GM12801 (cell line): ENCODE results near the gene KCND2.

Source experiments
- TF ChIP-seq, protein P1 (sequence below): IDR thresholded peaks from one replicate; pipeline ENCODE4 v1.5.1; 2011; ENCODE audit warnings: control low read depth; ENCODE audit not compliant: insufficient read length; ENCODE audit errors: extremely low read depth

KCND2 gene

DNA sequence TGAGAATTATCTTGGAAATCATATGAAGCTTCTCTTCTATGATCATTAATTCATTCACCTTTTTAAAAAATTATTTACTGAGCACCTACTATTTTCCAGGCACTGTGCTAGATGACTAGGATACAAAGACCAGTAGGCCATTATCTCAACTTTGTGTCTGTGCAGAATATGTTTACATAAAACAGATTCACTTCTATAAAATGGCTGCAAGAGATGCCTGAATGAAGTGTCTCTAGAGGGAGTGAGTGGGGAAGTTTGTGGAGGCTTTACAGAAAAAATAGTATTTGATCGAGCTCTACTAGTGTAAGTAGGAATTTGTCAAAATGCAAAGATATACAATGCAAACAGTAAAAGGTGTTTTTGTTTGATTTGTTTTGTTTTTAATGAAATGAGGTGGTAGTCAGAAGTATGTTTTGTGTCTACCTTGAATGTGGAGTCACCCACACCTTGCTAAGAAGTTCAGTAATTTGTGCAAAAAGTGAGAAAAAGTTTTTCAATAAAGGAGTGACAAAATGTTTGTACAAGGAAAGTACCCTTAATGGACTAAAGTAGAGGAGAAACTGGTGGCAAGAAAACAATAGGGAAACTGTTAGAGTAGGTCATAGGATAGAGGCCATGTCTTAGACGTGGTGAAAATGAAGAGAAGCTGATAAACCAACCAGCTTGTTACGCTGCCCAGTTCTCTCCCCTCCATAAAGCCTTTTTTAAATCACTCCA lies 125.5 kb downstream of the KCND2 start:
- TF ChIP-seq, protein P1, sequence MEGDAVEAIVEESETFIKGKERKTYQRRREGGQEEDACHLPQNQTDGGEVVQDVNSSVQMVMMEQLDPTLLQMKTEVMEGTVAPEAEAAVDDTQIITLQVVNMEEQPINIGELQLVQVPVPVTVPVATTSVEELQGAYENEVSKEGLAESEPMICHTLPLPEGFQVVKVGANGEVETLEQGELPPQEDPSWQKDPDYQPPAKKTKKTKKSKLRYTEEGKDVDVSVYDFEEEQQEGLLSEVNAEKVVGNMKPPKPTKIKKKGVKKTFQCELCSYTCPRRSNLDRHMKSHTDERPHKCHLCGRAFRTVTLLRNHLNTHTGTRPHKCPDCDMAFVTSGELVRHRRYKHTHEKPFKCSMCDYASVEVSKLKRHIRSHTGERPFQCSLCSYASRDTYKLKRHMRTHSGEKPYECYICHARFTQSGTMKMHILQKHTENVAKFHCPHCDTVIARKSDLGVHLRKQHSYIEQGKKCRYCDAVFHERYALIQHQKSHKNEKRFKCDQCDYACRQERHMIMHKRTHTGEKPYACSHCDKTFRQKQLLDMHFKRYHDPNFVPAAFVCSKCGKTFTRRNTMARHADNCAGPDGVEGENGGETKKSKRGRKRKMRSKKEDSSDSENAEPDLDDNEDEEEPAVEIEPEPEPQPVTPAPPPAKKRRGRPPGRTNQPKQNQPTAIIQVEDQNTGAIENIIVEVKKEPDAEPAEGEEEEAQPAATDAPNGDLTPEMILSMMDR, result no peak

DNA sequence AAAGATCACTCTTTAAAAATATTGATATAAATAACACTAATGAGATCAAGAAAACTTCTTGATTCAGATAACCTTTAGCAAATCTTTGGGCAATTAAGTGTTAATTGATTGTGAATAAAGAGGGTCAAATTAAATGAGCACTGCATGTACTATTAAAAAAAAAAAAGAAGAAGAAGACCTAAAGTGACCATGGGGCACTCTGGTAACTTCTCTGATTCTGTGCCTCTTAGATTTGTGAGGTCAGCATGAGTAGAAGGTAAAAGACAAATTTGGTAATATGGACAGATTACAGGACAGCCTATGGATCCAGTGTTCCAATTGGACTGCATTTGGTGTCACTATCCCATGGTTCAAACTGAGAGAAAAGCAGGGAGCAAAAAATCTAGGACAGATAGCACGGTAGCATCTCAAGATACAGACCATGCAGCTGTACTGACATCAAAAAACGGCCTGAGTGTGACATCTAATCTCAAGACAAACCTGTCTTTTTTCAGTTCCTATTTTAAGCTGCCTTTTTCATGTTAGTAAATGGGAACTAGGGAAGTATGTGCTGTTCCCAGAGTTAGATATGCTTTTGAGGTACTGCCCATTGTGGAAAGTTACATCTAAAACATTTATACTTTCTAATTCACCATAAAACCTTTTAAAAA lies 128.0 kb downstream of the KCND2 start:
- TF ChIP-seq, protein P1, result no peak

DNA sequence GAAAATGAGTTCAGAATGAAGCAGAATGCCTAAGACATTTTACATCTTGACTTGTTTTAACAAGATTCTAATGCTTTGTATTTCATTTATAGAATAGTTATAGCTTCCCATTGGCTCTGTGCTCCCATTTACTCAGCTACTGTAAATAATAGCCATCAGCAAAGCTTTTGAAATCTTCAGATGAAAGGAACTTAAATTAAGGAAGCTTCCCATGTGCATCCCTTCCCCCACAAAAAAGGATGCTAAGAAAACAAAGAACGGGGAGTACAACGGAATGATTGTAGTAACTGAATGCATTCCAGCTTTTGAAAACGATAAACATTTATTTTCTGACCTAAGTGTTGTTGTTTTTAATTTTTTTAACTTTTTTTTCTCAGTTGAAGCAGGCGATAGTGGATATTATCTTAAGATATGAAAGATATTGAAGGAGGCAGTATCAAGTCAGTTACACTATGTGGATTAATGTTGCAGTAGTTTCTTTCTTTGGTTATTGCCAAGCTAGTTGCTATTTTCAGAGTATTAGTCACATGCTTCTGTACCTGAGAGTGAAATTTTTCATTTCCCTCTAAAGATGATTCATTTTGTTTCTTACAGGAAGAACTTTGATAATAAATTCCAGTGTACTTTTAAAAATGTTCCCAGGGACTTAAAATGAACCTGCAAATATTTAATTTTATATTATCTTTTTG lies 129.2 kb downstream of the KCND2 start:
- TF ChIP-seq, protein P1, result no peak

DNA sequence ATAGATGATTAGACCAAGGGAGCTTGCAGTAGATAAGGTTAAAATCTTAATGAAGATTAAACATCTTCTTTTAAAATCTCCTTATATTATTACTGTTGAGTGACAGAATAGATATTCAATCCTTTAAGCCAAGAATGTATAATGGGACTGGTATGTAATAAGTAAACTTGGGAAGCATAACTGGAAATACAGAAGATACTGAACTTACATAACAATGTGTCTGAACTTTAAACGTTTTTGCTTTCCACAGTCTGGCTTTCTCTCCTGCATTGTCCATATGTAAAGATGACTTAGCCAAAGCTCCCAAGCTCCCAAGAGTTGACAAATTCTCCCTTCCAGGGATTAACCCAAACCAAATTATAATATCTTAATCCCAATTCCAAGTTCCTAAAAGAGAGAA lies 129.8 kb downstream of the KCND2 start:
- TF ChIP-seq, protein P1, result no peak

DNA sequence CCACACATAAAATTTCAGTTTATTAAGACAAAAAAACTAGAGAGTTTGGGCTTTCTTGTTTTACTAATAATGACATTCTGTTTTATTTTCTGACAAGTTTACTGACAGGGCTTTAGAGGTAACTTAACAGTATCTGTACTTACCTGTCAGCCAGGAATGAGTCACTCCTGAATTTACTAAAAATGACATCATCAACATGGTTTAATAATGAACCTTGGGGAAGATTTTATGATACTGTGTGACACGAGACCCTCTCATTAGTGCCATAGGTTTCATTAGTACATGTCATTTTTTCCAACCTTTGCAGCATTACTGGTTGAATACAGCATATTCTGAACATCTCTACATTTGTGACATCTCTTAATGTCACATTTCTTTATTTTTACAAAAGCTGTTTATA lies 131.1 kb downstream of the KCND2 start:
- TF ChIP-seq, protein P1, result no peak

DNA sequence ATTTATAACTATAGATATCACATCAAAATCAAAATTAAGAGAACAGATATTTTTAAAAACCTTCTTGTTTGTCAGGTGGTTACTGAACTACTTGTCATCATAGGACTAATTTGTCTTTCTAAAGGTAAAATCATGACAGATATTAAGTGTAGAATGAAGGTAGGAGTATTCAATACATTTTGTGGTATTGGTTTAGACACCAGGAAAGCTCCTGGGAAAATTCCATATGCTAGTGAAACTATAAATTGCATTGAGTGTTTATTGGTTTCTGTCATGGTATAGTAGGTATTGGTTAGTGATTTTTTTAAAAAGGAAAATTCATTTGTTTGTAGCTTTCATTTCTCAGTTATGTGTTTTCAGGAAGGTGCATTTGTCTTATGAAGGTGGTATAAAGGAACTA lies 132.7 kb downstream of the KCND2 start:
- TF ChIP-seq, protein P1, result no peak

GRCh38 chr7:120407010-120407409 lies 134.0 kb downstream of the KCND2 start:
- TF ChIP-seq, protein P1, result no peak
